Type B pancreatic cell (in vitro differentiated cells): ENCODE results near the gene GRB14. TPM values are rescaled to one million over a fixed set of nuclear protein-coding genes. Genes with fewer than 3 reads are reported as not detected.

ENCODE experiments used
- DNase-seq: peaks from one replicate; pipeline ENCODE4 v3.0.0; 2021; ENCODE audit warnings: mixed read lengths; ENCODE audit not compliant: unreplicated experiment; ENCODE audit errors: extremely low spot score
- H3K27ac Mint-ChIP-seq: 2 replicates; pipeline ENCODE4 v1.8.0; 2021; ENCODE audit warnings: mild to moderate bottlenecking, mixed read lengths
- H3K27me3 Mint-ChIP-seq: 2 replicates; pipeline ENCODE4 v1.8.0; 2021; ENCODE audit warnings: mixed read lengths
- H3K36me3 Mint-ChIP-seq: 2 replicates; pipeline ENCODE4 v1.8.0; 2021; ENCODE audit warnings: mixed read lengths
- H3K4me1 Mint-ChIP-seq: one replicate; pipeline ENCODE4 v1.8.0; 2021; ENCODE audit warnings: mixed read lengths; ENCODE audit not compliant: unreplicated experiment
- H3K4me3 Mint-ChIP-seq: 2 replicates; pipeline ENCODE4 v1.8.0; 2021; ENCODE audit warnings: mild to moderate bottlenecking, mixed read lengths
- H3K9me3 Mint-ChIP-seq: 2 replicates; pipeline ENCODE4 v1.8.0; 2021; ENCODE audit warnings: mixed read lengths
- CTCF ChIP-seq: fragments of 200-600 bp; sonication (generic); conservative IDR thresholded peaks from 2 replicates; pipeline ENCODE4 v1.5.0; 2021; ENCODE audit warnings: antibody characterized with exemption, mild to moderate bottlenecking
- total RNA-seq: library from RNA; stranded (reverse); gene quantifications from 2 replicates; pipeline ENCODE4 v1.2.1, GENCODE V29; 2021; ENCODE audit warnings: low replicate concordance

GRB14 gene
- total RNA-seq, 1 donor from 2014 or later: 11.6 TPM

GRCh38 chr2:164597983-164598382 lies 23.3 kb downstream of the GRB14 start:
- Mint-ChIP-seq H3K36me3 (no peaks in the 10 kb centered on the region), H3K9me3 (no peaks in the 10 kb centered on the region), H3K4me1 (peaks cover 18% of the 10 kb centered on the region), H3K27ac (no peak overlapping the region), H3K27me3 (no peaks in the 10 kb centered on the region), H3K4me3 (no peak overlapping the region)
- TF ChIP-seq CTCF: no peak
- no peak for DNase-seq

- peaks cover 18% of the 10 kb centered on the region for H3K4me1 Mint-ChIP-seq
- no peaks in the 10 kb centered on the region for H3K9me3 Mint-ChIP-seq
- H3K4me3 Mint-ChIP-seq: no peak overlapping the region
- TF ChIP-seq CTCF: no peak
- H3K27me3 Mint-ChIP-seq: no peaks in the 10 kb centered on the region
- DNase-seq: no peak
- H3K27ac Mint-ChIP-seq: peak overlapping the region; percentile 4
- peaks cover 5% of the 10 kb centered on the region for H3K36me3 Mint-ChIP-seq
These were observed 26.3 kb downstream of the GRB14 start for GRCh38 chr2:164595031-164595430.

- H3K9me3 Mint-ChIP-seq: no peaks in the 10 kb centered on the region
- peaks cover 5% of the 10 kb centered on the region for H3K36me3 Mint-ChIP-seq
- H3K27me3 Mint-ChIP-seq: no peaks in the 10 kb centered on the region
- no peak overlapping the region for H3K4me3 Mint-ChIP-seq
- DNase-seq: no peak
- H3K4me1 Mint-ChIP-seq: peaks cover 18% of the 10 kb centered on the region
- H3K27ac Mint-ChIP-seq: no peak overlapping the region
- TF ChIP-seq CTCF: no peak
These were observed 27.3 kb downstream of the GRB14 start for GRCh38 chr2:164593959-164594358.

- peaks cover 18% of the 10 kb centered on the region for H3K4me1 Mint-ChIP-seq
- peaks cover 5% of the 10 kb centered on the region for H3K36me3 Mint-ChIP-seq
- H3K4me3 Mint-ChIP-seq: no peak overlapping the region
- H3K27ac Mint-ChIP-seq: no peak overlapping the region
- no peaks in the 10 kb centered on the region for H3K9me3 Mint-ChIP-seq
- no peak for TF ChIP-seq CTCF
- H3K27me3 Mint-ChIP-seq: no peaks in the 10 kb centered on the region
- DNase-seq: no peak
These were observed 27.7 kb downstream of the GRB14 start for GRCh38 chr2:164593541-164593940.

GRCh38 chr2:164589522-164589921 lies 31.8 kb downstream of the GRB14 start:
- TF ChIP-seq CTCF: no peak
- Mint-ChIP-seq H3K4me3 (no peak overlapping the region), H3K27me3 (no peaks in the 10 kb centered on the region), H3K27ac (no peak overlapping the region), H3K4me1 (peaks cover 17% of the 10 kb centered on the region), H3K9me3 (no peaks in the 10 kb centered on the region), H3K36me3 (peaks cover 5% of the 10 kb centered on the region)
- no peak for DNase-seq

GRCh38 chr2:164581050-164581449 lies 40.2 kb downstream of the GRB14 start:
- TF ChIP-seq CTCF: no peak
- DNase-seq: no peak
- Mint-ChIP-seq H3K36me3 (peaks cover 4% of the 10 kb centered on the region), H3K27ac (no peak overlapping the region), H3K4me3 (no peak overlapping the region), H3K27me3 (no peaks in the 10 kb centered on the region), H3K9me3 (no peaks in the 10 kb centered on the region), H3K4me1 (no peaks in the 10 kb centered on the region)
